IPS-18a (cell line): Measurements from ENCODE around the gene SVOPL.

ENCODE experiments used
- H3K27ac ChIP-seq: one replicate; pipeline ENCODE4 v1.5.1; 2013; ENCODE audit warnings: low read length
- H3K27me3 ChIP-seq: one replicate; pipeline ENCODE4 v1.6.1; 2013; ENCODE audit warnings: mild to moderate bottlenecking, low read length; ENCODE audit not compliant: control insufficient read depth, insufficient read depth
- H3K36me3 ChIP-seq: one replicate; pipeline ENCODE4 v1.6.1; 2013; ENCODE audit warnings: low read depth, low read length; ENCODE audit not compliant: control insufficient read depth
- H3K4me1 ChIP-seq: one replicate; pipeline ENCODE4 v1.6.1; 2013; ENCODE audit warnings: low read depth, low read length; ENCODE audit not compliant: control insufficient read depth
- H3K4me3 ChIP-seq: one replicate; pipeline ENCODE4 v1.5.1; 2013; ENCODE audit warnings: low read length
- H3K9ac ChIP-seq: one replicate; pipeline ENCODE4 v1.6.1; 2013; ENCODE audit warnings: mild to moderate bottlenecking, low read length, moderate library complexity
- H3K9me3 ChIP-seq: one replicate; pipeline ENCODE4 v1.6.1; 2013; ENCODE audit warnings: low read depth, low read length; ENCODE audit not compliant: control insufficient read depth

The SVOPL gene

GRCh38 chr7:138668229-138668596, 32.9 kb downstream of the SVOPL start:
- no peak overlapping the region for H3K4me3 ChIP-seq
- H3K27ac ChIP-seq, result no peak overlapping the region
- no peaks in the 10 kb centered on the region for H3K27me3 ChIP-seq
- no peak overlapping the region for H3K9ac ChIP-seq
- H3K9me3 ChIP-seq, result no peaks in the 10 kb centered on the region
- no peaks in the 10 kb centered on the region for H3K36me3 ChIP-seq
- peaks cover 37% of the 10 kb centered on the region for H3K4me1 ChIP-seq

- no peaks in the 10 kb centered on the region for H3K9me3 ChIP-seq
- H3K27me3 ChIP-seq, result no peaks in the 10 kb centered on the region
- H3K4me1 ChIP-seq, result peaks cover 42% of the 10 kb centered on the region
- H3K27ac ChIP-seq, result no peak overlapping the region
- H3K4me3 ChIP-seq, result no peak overlapping the region
- no peaks in the 10 kb centered on the region for H3K36me3 ChIP-seq
- no peak overlapping the region for H3K9ac ChIP-seq
Observed at GRCh38 chr7:138667535-138668228, 33.5 kb downstream of the SVOPL start.

- no peaks in the 10 kb centered on the region for H3K27me3 ChIP-seq
- no peak overlapping the region for H3K4me3 ChIP-seq
- peaks cover 43% of the 10 kb centered on the region for H3K4me1 ChIP-seq
- H3K9me3 ChIP-seq, result no peaks in the 10 kb centered on the region
- no peak overlapping the region for H3K9ac ChIP-seq
- H3K36me3 ChIP-seq, result no peaks in the 10 kb centered on the region
- no peak overlapping the region for H3K27ac ChIP-seq
Observed at GRCh38 chr7:138666385-138666784, 34.8 kb downstream of the SVOPL start.

GRCh38 chr7:138665669-138666140, 35.5 kb downstream of the SVOPL start:
- Histone ChIP-seq H3K4me3 (no peak overlapping the region), H3K27ac (no peak overlapping the region), H3K27me3 (no peaks in the 10 kb centered on the region), H3K36me3 (no peaks in the 10 kb centered on the region), H3K9me3 (no peaks in the 10 kb centered on the region), H3K4me1 (peaks cover 47% of the 10 kb centered on the region), H3K9ac (no peak overlapping the region)

GRCh38 chr7:138665249-138665648, 35.9 kb downstream of the SVOPL start:
- Histone ChIP-seq H3K36me3 (no peaks in the 10 kb centered on the region), H3K9me3 (no peaks in the 10 kb centered on the region), H3K27me3 (no peaks in the 10 kb centered on the region), H3K4me3 (no peak overlapping the region), H3K4me1 (peaks cover 47% of the 10 kb centered on the region), H3K27ac (no peak overlapping the region), H3K9ac (no peak overlapping the region)

GRCh38 chr7:138663725-138664710, 37.1 kb downstream of the SVOPL start:
- Histone ChIP-seq H3K27me3 (no peaks in the 10 kb centered on the region), H3K27ac (no peak overlapping the region), H3K4me3 (peak overlapping the region; percentile 56), H3K36me3 (no peaks in the 10 kb centered on the region), H3K4me1 (peaks cover 47% of the 10 kb centered on the region), H3K9ac (peak overlapping the region; percentile 14), H3K9me3 (no peaks in the 10 kb centered on the region)

GRCh38 chr7:138662991-138663320, 38.2 kb downstream of the SVOPL start:
- Histone ChIP-seq H3K27me3 (no peaks in the 10 kb centered on the region), H3K4me3 (no peak overlapping the region), H3K27ac (no peak overlapping the region), H3K9me3 (no peaks in the 10 kb centered on the region), H3K9ac (no peak overlapping the region), H3K36me3 (no peaks in the 10 kb centered on the region), H3K4me1 (peaks cover 38% of the 10 kb centered on the region)

- no peaks in the 10 kb centered on the region for H3K36me3 ChIP-seq
- no peak overlapping the region for H3K4me3 ChIP-seq
- no peak overlapping the region for H3K27ac ChIP-seq
- H3K4me1 ChIP-seq, result peaks cover 32% of the 10 kb centered on the region
- H3K9ac ChIP-seq, result no peak overlapping the region
- H3K27me3 ChIP-seq, result no peaks in the 10 kb centered on the region
- no peaks in the 10 kb centered on the region for H3K9me3 ChIP-seq
Observed at GRCh38 chr7:138662076-138662990, 38.8 kb downstream of the SVOPL start.

- no peaks in the 10 kb centered on the region for H3K9me3 ChIP-seq
- H3K4me1 ChIP-seq, result peaks cover 23% of the 10 kb centered on the region
- H3K27me3 ChIP-seq, result no peaks in the 10 kb centered on the region
- no peak overlapping the region for H3K4me3 ChIP-seq
- no peak overlapping the region for H3K9ac ChIP-seq
- H3K36me3 ChIP-seq, result no peaks in the 10 kb centered on the region
- no peak overlapping the region for H3K27ac ChIP-seq
Observed at GRCh38 chr7:138661069-138661635, 40.0 kb downstream of the SVOPL start.

- Histone ChIP-seq H3K36me3 (no peaks in the 10 kb centered on the region), H3K27ac (no peak overlapping the region), H3K4me3 (no peak overlapping the region), H3K27me3 (no peaks in the 10 kb centered on the region), H3K4me1 (peaks cover 17% of the 10 kb centered on the region), H3K9me3 (no peaks in the 10 kb centered on the region), H3K9ac (no peak overlapping the region)
Observed at GRCh38 chr7:138658889-138659288, 42.3 kb downstream of the SVOPL start.
